HUES48 (cell line): ENCODE measurements around the gene TMA7B.
A peak's percentile ranks its signal among the peaks of the same experiment; 100 is the strongest.

Experiments
- H3K27ac ChIP-seq: one replicate; pipeline ENCODE4 v1.7.0; 2013; ENCODE audit warnings: low read depth, low read length, inconsistent platforms
- H3K27me3 ChIP-seq: 2 replicates; pipeline ENCODE4 v1.6.1; 2013; ENCODE audit warnings: mild to moderate bottlenecking, low read length; ENCODE audit not compliant: control insufficient read depth, insufficient read depth
- H3K36me3 ChIP-seq: 2 replicates; pipeline ENCODE4 v1.6.1; 2013; ENCODE audit warnings: low read length; ENCODE audit not compliant: control insufficient read depth, insufficient read depth
- H3K4me1 ChIP-seq: 2 replicates; pipeline ENCODE4 v1.6.1; 2013; ENCODE audit warnings: mild to moderate bottlenecking, low read length; ENCODE audit not compliant: control insufficient read depth, insufficient read depth
- H3K4me3 ChIP-seq: 2 replicates; pipeline ENCODE4 v1.5.1; 2013; ENCODE audit warnings: mild to moderate bottlenecking, low read depth, low read length
- H3K9ac ChIP-seq: 2 replicates; pipeline ENCODE4 v1.6.1; 2013; ENCODE audit warnings: mild to moderate bottlenecking, low read depth, low read length, moderate library complexity
- H3K9me3 ChIP-seq: 2 replicates; pipeline ENCODE4 v1.6.1; 2013; ENCODE audit warnings: low read length; ENCODE audit not compliant: control insufficient read depth, insufficient read depth

The TMA7B gene

DNA sequence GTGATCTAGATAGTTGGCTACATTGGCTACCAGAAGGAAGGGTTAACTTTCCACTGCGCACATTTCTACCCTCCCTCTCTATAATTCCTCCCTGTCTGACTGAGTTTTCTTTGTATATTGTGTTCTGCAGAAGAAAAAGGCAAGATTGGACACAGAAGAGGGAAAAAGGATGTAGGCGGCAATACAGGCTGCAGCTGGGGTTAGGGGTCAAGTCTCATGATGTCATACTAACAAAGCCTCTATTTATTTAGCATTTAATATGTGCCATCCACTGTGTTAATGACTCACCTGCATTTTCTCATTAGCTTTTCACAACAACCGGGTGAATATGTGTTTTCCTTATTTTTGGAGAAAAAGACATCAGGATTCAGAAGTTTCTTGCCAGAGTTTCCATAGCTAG, 36.5 kb downstream of the TMA7B start:
- H3K36me3 ChIP-seq = peaks cover 9% of the 10 kb centered on the region
- H3K4me1 ChIP-seq = peaks cover 54% of the 10 kb centered on the region
- H3K9me3 ChIP-seq = no peaks in the 10 kb centered on the region
- H3K9ac ChIP-seq = no peak overlapping the region
- H3K27ac ChIP-seq = no peak overlapping the region
- peaks cover 21% of the 10 kb centered on the region for H3K27me3 ChIP-seq
- peak overlapping the region; percentile 70; the same call in 1 of the 2 replicates for H3K4me3 ChIP-seq

DNA sequence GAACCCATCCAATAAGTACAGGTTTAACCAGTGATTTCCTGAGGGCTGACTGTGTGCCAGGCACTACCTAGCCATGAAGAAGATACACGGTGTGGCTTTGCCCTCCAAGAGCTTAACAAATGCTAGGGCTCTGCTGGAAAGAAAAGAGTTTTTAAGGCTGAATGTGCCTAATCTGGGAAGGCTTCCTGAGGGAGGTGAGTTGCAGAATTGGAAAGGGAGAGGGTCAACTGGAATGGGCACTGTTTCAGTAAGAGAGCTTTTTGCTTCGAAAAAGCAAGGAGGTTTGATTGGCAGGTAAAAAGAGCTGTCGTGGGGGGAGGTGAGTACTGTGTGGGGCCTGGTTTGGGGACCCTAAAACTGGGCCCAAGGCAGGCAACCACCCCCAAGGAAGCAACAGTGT, 37.2 kb downstream of the TMA7B start:
- Histone ChIP-seq H3K27ac (peak overlapping the region; percentile 84), H3K4me1 (peaks cover 61% of the 10 kb centered on the region), H3K9me3 (no peaks in the 10 kb centered on the region), H3K27me3 (peaks cover 20% of the 10 kb centered on the region), H3K9ac (no peak overlapping the region), H3K4me3 (peak overlapping the region; percentile 50; the same call in 1 of the 2 replicates), H3K36me3 (peaks cover 9% of the 10 kb centered on the region)

DNA sequence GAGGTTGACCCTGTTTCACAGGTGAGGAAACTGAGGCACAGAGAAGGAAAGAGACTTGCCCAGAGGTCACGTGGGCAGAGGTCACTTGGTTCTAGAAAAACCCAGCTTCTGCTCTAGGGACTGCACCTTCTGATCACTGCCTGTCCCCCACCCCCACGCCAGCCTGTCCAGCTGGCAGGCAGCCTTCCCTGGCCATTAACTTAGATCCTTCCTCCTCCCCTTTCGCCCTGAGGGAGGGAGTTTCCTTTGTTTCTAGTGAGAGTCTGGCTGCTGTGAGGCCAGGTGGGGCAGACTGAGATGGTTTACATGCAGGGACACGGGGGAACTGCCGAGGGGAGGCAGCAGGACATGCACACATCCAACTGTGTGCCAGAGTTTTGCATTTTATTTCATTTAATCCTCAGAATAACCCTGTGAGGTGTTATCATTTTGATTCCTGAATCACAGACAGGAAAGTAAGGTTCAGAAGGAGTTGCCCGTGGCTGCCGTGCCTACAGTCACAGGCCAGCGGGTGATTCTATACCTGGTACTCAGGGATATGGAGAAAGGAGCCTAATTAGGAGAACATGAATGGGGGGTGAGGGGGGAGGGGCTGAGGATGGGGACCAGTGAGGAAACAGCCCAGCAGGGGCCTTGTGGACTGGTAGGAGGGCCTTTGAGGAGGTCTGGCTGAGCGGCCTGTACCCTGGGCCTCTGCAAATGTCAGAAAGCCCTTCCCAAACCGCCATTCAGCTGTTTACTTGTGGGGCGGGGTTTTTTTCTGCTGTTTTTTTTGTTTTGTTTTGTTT, 37.9 kb downstream of the TMA7B start:
- Histone ChIP-seq H3K4me3 (peak overlapping the region; percentile 50), H3K4me1 (peaks cover 63% of the 10 kb centered on the region), H3K9ac (peak overlapping the region; percentile 32; the same call in 1 of the 2 replicates), H3K27me3 (peaks cover 13% of the 10 kb centered on the region), H3K36me3 (peaks cover 9% of the 10 kb centered on the region), H3K9me3 (no peaks in the 10 kb centered on the region), H3K27ac (peak overlapping the region; percentile 84)

DNA sequence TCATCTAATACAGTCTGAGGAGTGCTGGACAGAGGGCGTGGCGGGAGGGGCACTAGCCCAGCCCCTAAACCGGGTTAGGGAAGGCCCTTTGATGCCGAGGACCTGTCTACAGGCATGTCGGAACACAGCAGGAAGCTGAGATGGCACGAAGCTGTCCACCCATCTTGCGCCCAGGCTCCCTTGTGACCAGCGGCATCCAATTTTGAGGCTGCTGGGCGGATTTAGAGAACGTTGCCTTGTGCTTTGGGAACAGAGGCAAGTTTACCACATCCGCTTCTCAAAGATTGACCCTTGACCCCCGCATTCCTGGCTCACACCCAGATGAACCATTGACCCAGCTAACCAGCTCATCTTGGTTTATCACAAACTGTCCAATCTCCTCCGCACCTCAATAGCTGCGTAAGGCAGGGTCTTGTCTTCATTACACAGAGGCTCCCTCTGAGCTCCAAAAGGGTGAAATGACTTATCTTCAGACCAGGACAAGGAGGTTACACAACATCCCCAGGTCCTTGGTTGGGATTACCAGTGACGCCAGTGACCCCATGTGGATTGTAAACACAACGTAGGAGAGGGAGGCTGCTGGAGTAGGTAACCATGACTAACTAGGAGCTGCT, 39.1 kb downstream of the TMA7B start:
- H3K36me3 ChIP-seq = peaks cover 9% of the 10 kb centered on the region
- H3K4me1 ChIP-seq = peaks cover 63% of the 10 kb centered on the region
- H3K27ac ChIP-seq = peak overlapping the region; percentile 84
- no peak overlapping the region for H3K4me3 ChIP-seq
- H3K9ac ChIP-seq = no peak overlapping the region
- H3K9me3 ChIP-seq = no peaks in the 10 kb centered on the region
- peaks cover 2% of the 10 kb centered on the region for H3K27me3 ChIP-seq

DNA sequence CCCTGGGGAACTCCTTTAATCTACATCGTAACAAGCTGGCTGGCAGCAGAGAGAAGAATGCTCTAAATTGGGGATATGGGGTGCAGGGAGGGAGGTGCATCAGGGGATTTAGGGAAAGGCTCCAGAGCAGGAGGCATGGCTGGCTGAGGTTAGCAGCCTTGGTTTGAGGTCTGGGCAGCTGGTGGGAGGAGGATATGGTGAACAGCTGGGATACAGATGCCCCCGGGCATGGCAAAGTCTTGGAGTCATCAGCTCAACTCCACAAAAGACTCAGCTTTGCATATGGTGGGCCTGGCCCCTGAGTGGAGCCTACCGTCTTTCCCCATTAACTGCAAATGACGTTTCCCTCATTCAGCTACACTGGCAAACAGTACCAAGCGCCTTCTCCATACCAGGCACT, 40.0 kb downstream of the TMA7B start:
- no peaks in the 10 kb centered on the region for H3K27me3 ChIP-seq
- peak overlapping the region; percentile 72 for H3K27ac ChIP-seq
- no peaks in the 10 kb centered on the region for H3K9me3 ChIP-seq
- peaks cover 63% of the 10 kb centered on the region for H3K4me1 ChIP-seq
- peaks cover 9% of the 10 kb centered on the region for H3K36me3 ChIP-seq
- H3K4me3 ChIP-seq = no peak overlapping the region
- H3K9ac ChIP-seq = no peak overlapping the region

DNA sequence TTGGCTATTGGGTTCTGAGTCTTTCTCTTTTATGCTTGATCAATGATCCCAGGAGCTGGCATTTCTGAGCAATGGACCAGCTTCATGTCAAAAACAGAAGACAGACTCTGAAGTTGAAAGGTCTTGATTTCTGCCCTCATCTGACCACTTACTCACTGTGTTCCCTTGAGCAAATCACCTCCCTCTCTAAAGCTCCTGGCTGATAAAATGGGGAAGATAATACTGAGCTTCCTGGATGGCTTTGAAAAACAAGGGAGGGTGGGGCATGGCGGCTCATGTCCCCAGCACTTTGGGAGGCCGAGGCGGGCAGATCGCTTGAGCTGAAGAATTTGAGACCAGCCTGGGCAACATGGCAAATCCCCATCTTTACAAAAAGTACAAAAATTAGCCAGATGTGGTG, 40.9 kb downstream of the TMA7B start:
- Histone ChIP-seq H3K4me1 (peaks cover 57% of the 10 kb centered on the region), H3K36me3 (peaks cover 9% of the 10 kb centered on the region), H3K4me3 (no peak overlapping the region), H3K27ac (peak overlapping the region; percentile 67), H3K9me3 (no peaks in the 10 kb centered on the region), H3K9ac (no peak overlapping the region), H3K27me3 (no peaks in the 10 kb centered on the region)

DNA sequence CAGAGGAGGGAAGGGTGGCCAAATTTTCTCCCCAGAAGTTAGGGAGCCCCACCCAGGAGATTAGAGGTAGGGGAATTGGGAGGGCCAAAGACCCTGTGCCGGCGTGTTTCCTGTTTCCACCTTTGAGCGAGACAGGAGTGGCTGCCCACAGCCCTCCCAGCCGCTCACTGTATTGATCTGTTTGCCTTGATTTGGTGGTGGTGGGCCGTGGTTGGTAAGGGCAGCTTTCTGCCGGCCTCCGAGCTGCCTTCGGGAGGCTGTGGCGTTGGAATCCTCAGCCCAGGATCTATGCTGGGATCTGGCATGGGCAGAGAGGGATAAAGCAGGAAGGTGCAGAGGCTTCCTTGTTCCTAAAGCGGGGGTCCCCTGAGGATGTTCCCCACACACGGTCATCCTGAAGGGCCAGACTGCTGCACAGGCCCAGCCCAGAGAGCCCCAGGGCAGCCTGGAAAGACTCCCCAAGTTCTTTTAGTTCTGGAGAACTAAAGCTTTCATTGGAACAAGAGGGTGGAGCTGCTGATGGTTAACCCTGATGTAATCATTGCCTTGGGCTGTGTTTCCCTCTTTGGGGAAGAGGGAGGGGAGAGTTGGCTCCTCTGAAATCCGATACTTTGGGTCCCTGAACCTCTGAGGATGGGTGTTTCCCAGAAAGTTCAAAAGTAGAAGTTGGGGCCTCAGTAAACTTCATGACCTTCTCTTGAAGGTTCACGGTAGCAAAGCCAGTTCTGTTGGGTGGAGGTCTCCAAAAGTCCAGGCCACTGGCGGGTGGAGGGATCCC, 41.8 kb downstream of the TMA7B start:
- H3K9ac ChIP-seq = no peak overlapping the region
- no peaks in the 10 kb centered on the region for H3K9me3 ChIP-seq
- H3K27me3 ChIP-seq = no peaks in the 10 kb centered on the region
- peaks cover 48% of the 10 kb centered on the region for H3K4me1 ChIP-seq
- peaks cover 9% of the 10 kb centered on the region for H3K36me3 ChIP-seq
- H3K27ac ChIP-seq = peak overlapping the region; percentile 37
- no peak overlapping the region for H3K4me3 ChIP-seq

DNA sequence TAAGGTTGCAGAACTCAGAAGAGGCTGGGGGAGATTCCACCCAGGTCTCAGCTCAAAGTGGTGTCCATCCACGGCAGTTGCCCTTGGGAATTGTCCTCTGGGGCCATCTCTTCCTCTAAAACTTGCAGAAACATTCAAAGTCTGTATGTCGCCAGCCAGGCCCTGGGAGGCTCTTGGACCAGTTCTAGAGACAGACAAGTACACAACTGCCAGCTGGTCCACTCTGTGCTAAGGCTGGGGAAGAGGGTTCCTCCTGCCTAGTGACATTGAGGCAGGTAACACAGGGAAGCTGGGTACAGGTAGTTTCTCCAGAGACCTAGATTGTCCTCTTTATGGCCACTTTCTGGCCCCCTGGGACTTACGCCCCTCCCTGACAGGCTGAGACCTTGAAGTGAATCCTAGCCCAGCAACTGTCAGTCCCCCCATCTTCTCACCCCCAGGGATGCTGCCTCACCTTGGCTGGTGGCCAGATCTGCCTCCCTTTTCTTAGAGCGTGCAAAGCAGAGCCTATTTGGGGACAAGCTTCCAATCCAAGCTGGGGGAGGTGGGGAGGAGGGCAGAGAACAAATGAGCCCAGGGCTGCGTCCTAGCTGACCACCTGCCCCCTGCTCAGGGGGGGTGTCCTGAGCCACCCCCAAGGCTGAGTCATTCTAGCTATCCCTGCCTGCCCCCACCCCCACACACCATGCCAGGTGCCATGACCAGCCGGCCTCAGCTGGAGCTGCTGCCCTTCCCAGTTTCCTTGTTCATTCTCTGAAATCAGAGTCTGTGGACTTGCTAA, 42.9 kb downstream of the TMA7B start:
- no peaks in the 10 kb centered on the region for H3K9me3 ChIP-seq
- H3K27ac ChIP-seq = no peak overlapping the region
- no peak overlapping the region for H3K4me3 ChIP-seq
- peaks cover 41% of the 10 kb centered on the region for H3K4me1 ChIP-seq
- H3K36me3 ChIP-seq = peaks cover 9% of the 10 kb centered on the region
- H3K9ac ChIP-seq = no peak overlapping the region
- H3K27me3 ChIP-seq = no peaks in the 10 kb centered on the region

DNA sequence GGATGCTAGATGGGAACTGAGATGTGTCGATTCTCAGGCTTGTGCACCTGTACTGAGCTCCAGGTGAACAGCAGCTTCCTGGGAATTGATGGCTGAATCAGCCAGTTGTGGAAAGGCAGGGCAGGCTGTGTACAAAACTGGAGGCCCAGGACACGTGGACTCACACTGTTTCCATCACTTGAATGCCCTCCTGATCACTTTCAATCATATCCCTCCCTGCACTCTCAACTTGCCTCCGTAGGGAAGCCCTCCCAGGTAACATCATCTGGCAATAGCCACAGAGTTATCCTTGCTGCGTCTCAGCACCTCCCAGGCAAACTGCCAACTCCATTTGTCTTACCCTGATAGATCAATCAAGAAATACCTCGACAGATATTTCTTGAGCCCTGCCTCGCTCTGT, 44.6 kb downstream of the TMA7B start:
- no peak overlapping the region for H3K27ac ChIP-seq
- H3K4me3 ChIP-seq = no peak overlapping the region
- H3K4me1 ChIP-seq = peaks cover 42% of the 10 kb centered on the region
- no peak overlapping the region for H3K9ac ChIP-seq
- H3K27me3 ChIP-seq = no peaks in the 10 kb centered on the region
- H3K36me3 ChIP-seq = peaks cover under 1% of the 10 kb centered on the region; the same call in 1 of the 2 replicates
- H3K9me3 ChIP-seq = no peaks in the 10 kb centered on the region

DNA sequence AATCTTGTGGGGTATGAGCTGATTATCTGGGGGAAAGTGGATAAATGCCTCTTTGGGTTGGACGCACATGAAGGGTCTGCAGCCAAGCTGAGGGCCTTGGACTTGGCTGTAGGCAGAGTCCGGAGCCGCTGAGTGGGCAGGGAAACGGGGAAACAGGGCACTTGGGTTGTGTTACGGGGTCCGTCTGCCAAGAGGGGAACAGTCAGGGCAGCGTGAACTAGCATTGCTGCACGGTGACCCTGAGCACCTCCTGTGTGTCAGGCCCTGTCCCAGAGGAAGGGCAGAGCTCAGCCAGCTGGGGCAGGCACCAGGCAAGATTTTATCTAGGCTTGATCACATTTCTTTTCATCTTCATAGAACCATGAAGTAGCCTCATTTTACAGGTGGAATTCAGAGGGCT, 46.4 kb downstream of the TMA7B start:
- Histone ChIP-seq H3K36me3 (no peaks in the 10 kb centered on the region), H3K4me1 (peaks cover 38% of the 10 kb centered on the region), H3K27me3 (no peaks in the 10 kb centered on the region), H3K27ac (no peak overlapping the region), H3K9ac (no peak overlapping the region), H3K4me3 (no peak overlapping the region), H3K9me3 (no peaks in the 10 kb centered on the region)
